IMR-90 (cell line): ENCODE data around the gene GPX3.

Experiments used
- CTCF ChIP-seq: conservative IDR thresholded peaks from 2 replicates; pipeline ENCODE4 v1.5.1; 2012; ENCODE audit warnings: mild to moderate bottlenecking, low read depth, low read length, improper control_type of control experiment
- POLR2A ChIP-seq: IDR thresholded peaks from 2 replicates; pipeline ENCODE4 v1.6.1; 2012; ENCODE audit warnings: mild to moderate bottlenecking, low read depth, low read length
- RAD21 ChIP-seq: IDR thresholded peaks from 2 replicates; pipeline ENCODE4 v1.6.1; 2012; ENCODE audit warnings: low read length, improper control_type of control experiment
- RCOR1 ChIP-seq: IDR thresholded peaks from 2 replicates; pipeline ENCODE4 v1.6.1; 2012; ENCODE audit warnings: mild to moderate bottlenecking, low read length, improper control_type of control experiment; ENCODE audit not compliant: insufficient replicate concordance
- USF2 ChIP-seq: fragments of 150-350 bp; IDR thresholded peaks from 2 replicates; pipeline ENCODE4 v1.6.1; 2017; ENCODE audit warnings: mild to moderate bottlenecking, antibody characterized with exemption, low read length, low read depth

GRCh38 chr5:151041577-151042268 is 21.3 kb downstream of the GPX3 start:
- TF ChIP-seq USF2 (no peak), RAD21 (no peak), POLR2A (no peak), CTCF (no peak), RCOR1 (no peak)
